GM12891 (cell line): Measurements from ENCODE around the gene CFAP46.

Experiments
- PAX5 ChIP-seq: IDR thresholded peaks from 2 replicates; pipeline ENCODE4 v1.6.1; 2011; ENCODE audit warnings: low read length, moderate library complexity, mild to moderate bottlenecking; ENCODE audit not compliant: insufficient read depth, severe bottlenecking
- POLR2A ChIP-seq: IDR thresholded peaks from 2 replicates; pipeline ENCODE4 v1.6.1; 2011; ENCODE audit warnings: low read depth, low read length, control low read depth
- POLR2AphosphoS5 ChIP-seq: IDR thresholded peaks from 2 replicates; pipeline ENCODE4 v1.6.1; 2011; ENCODE audit warnings: low read depth, low read length, control low read depth
- POU2F2 ChIP-seq: IDR thresholded peaks from 2 replicates; pipeline ENCODE4 v1.6.1; 2011; ENCODE audit warnings: low read depth, mild to moderate bottlenecking, control low read depth, low read length, moderate library complexity
- SPI1 ChIP-seq: IDR thresholded peaks from 2 replicates; pipeline ENCODE4 v1.6.1; 2011; ENCODE audit warnings: low read depth, low read length, control low read depth
- TAF1 ChIP-seq: IDR thresholded peaks from 2 replicates; pipeline ENCODE4 v1.6.1; 2011; ENCODE audit warnings: low read depth, low read length, control low read depth

- TF ChIP-seq POLR2AphosphoS5, result no peak
- TF ChIP-seq TAF1, result no peak
- TF ChIP-seq POU2F2, result no peak
- TF ChIP-seq POLR2A, result no peak
- TF ChIP-seq SPI1, result no peak
- TF ChIP-seq PAX5, result no peak
These were observed 73.4 kb downstream of the CFAP46 start for GRCh38 chr10:132868995-132869394.
